HL-60/S4 treated with retinoic acid at 250 ng/mL for 4 days and 3 days (cell line): ENCODE results near the gene SPEF2.
"Not testable (repeated sequence)": the region's sequence is repeated elsewhere in the genome, so short reads cannot be mapped to it uniquely, and the experiment has no call there.

ENCODE experiments used
- in situ Hi-C: fragments of 300-500 bp; cut with MboI; formaldehyde crosslinking; loops from 2 replicates; pipeline ENCODE4 v1.7.0; 2022; ENCODE audit warnings: low sequenced_read_pairs

SPEF2 gene

DNA sequence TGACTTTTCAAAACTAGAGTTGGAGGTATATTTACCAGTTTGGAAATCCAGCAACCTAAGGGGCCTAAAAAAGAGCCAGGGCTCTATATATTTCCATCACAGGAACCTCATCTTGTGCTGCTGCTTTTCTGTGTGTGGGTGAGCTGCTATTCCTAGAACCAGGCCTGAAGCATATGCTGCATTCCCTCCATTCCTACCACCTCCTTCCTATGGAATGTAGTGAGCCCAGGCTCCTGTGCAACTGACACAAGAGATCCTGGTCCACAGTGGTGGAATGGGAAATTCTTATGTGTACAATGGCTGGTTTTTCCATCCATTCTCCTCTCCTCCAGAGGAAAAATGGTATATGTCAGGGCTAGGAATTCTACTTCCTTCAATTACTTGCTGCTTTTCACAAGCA, 39.1 kb downstream of the SPEF2 start:
- in situ Hi-C loops, result loop anchor here (10.0 kb wide), 1 partner anchor 268 kb away; no protein-coding TSS in a partner anchor

DNA sequence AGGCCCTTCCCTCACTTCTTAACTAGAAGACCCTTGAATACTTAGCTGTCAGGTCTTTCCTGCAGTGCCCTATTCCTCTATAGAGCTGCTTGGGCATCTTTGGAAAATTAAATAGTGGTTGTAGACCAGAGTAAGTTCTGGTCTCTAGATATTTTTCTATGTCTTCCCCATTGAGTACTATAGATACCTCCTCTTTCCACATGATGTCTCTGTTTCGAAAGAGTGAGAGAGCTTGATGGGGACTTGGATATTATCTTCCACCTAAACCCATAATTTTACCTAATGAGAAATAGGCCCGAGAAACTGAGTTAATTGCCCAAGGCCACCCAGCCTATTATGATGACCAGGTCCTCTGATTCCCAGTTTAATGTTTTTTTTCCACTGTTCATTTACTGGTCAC, 40.2 kb downstream of the SPEF2 start:
- in situ Hi-C loops, result loop anchor here (10.0 kb wide), 1 partner anchor 267 kb away; no protein-coding TSS in a partner anchor

DNA sequence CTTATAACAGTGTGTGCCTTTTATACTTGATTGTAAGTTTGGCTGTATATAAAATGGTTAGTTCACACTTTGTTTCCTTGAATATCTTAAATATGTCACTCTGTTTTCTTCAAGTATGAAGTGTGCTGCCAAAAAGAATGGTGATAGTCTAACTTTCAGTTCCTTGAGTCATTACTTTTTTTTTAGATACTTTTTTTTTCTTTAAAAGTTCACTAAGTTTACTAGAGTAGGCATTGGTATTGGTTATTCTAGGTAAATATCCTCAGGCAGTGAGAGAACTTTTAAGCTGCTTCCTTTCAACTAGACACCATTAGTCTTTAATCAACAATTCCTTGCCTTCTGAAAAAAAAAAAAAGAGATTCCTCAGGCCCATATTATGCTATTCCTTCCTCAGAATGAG, 41.9 kb downstream of the SPEF2 start:
- in situ Hi-C loops, result loop anchor here (10.0 kb wide), 1 partner anchor 265 kb away; no protein-coding TSS in a partner anchor

DNA sequence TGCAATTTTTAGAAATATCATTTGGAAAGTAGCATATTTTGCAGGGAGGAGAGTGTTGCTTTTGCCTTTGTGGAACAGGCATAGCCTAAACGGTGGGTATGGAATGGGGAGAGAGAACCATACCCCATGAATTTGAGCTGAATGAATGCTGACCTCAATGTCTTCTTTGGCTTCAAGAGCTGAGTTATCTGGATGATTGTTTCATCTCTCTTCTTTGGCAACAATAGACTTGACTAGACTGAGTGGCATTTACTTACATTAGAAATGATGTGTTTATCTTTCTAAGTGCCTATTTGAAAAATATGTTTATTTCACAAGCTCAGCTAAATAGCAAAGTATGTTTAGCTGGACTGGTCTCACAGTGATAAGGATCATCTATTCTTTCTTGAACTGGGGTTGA, 42.8 kb downstream of the SPEF2 start:
- in situ Hi-C loops, result no loop called here

DNA sequence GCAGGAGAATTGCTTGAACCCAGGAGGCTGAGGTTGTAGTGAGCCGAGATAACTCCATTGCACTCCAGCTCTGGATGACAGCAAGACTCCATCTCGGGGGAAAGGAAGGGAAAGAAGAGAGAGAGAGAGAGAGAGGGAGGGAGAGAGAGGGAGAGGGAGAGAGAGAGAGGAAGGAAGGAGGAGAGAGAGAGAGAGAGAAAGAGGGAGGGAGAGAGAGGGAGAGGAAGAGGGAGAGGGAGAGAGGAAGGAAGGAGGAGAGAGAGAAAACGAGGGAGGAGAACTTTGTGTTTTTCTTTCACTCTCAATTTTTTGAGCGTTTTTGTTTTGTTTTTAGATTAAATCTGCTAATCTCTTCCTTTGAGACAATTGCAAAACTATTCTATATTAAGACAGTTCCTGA, 46.9 kb downstream of the SPEF2 start:
- in situ Hi-C loops, result no loop called here

DNA sequence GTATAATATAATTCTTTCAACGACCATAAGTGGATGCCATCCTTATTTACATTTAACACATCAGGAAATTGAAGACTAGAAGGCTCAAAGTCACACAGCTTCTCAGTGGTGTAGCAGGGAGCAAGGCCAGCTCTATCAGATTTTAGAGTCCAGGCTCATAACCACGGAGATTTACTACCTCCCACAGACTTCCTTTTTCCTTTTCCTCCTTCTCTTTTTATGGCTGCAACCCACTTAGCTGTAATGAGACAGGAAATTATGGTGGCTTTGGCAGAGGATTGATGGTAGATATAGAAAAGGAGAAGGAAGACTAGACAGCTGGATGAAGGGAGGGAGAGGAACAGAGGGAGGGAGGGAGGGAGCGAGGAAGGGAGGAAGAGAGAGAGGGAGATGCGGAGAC, 47.4 kb downstream of the SPEF2 start:
- in situ Hi-C loops, result no loop called here

DNA sequence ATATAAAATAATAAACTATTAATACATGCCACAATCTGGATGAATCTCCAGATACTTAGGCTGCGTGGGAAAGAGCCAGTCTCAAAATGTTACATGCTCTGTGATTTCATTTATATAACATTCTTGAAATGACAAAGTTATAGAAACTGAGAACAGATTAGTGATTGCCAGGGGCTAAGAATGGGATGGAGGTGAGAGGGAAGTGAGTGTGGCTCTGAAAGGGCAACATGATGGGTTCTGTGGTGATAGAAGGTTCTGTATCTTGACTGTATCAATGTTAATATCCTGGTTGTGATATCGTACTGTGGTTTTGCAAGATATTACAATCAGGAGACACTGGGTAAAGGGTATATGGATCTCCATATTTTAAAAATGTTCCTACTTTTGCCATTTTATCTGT, 50.7 kb downstream of the SPEF2 start:
- in situ Hi-C loops, result no loop called here

DNA sequence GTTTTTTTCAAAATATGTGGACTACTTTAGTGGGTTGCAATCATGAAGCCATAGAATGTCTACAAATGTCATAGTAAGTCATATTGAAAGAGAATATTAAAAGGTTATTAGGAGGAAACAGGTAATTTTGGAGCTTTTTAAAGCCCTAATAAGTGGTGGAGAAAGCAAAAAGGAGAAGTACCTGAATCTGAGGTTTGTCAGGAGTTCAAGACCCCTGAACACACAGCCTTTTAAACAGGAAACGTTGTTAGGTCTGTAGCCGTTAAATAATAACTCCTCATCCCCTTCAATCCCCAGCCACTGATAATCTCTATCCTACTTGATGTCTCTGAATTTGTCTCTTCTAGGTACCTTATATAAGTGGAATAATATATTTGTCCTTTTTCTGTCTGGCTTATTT, 51.1 kb downstream of the SPEF2 start:
- in situ Hi-C loops, result no loop called here

DNA sequence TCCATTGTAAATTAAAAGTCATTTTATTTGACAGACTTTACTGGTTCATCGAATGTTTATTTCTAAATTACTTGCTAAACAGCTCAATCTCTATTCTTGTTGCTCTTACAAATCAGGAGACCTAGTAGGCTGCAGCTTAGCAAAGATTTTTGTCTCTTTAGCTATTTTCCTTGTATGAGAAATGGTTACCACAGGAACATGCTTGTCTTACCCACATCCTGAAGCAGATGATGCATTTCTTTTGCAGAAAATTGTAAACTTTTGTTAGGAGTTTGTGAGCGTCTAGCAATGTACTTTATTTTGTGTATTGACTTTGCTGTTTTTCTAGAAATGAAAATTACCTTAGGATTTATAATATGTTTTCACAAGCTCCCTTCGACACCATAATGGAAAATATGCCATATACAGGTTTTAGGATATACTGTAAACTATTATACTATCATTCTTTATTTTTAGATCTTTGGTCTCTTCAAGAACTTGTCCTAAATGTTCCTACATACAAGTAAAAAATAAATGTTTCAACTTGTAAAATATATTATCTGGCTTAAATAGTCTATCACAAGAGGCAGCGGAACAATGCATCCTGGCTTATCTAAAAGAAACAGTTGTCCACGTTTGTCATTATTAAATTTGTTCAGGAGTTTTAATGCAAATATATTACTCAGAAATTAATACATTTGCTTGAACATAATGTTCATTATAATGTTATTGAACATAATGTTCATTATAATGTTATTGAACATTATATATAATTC, 54.1 kb downstream of the SPEF2 start:
- in situ Hi-C loops, result no loop called here

DNA sequence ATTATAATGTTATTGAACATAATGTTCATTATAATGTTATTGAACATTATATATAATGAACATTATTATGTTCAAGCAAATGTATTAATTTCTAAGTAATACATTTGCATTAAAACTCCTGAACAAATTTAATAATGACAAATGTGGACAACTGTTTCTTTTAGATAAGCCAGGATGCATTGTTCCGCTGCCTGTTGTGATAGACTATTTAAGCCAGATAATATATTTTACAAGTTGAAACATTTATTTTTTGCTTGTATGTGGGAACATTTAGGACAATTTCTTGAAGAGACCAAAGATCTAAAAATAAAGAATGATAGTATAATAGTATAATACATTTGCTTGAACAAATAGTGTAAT, 54.6 kb downstream of the SPEF2 start:
- in situ Hi-C loops, result not testable (repeated sequence)

DNA sequence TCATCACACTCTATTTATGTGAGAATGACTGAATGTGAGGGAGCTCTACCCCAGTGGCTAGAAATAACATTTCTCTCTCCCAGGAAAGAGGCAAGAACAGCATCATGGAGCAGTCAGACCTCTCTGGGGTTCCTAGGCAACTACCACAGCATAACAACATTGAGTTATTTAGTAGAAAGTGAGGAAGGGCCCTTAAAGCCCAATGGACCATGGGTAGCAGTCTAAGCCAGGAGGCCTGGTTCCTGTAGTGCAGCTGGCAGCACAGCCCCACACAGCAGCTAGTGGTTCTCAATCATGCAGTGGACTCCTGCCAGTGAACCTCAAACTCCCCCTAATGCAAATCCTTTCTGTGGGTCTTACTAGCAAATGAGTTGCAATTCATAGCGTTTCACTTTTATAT, 55.3 kb downstream of the SPEF2 start:
- in situ Hi-C loops, result no loop called here

DNA sequence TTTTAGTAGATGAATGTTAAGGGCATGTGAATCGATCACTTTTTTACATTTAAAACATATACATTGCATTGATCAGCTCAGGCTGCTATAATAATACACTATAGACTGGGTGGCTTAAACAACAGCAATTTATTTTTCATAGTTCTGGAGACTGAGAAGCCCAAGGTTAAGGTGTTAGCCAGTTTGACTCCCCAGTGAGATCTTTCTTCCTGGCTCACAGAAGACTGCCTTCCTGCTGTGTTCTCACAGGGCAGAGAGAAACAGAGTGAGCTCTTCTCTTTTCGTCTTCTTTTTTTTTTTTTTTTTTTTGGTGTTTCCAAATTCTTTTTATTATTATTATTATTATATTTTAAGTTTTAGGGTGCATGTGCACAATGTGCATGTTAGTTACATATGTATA, 56.4 kb downstream of the SPEF2 start:
- in situ Hi-C loops, result no loop called here

DNA sequence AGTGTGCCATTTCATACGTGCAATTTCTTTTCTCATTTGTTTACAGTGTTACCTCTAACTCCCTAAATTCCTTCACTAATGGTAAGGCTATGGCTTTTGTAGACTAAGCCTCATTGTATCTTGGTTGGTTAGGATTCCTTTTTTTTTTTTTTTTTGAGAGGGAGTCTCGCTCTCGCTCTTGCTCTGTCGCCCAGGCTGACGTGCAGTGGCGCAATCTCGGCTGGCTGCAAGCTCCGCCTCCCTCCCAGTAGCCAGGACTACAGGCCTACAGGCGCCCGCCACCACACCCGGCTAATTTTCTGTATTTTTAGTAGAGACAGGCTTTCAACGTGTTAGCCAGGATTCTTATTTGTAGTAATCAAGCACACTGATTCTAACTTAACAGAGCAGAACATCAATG, 57.7 kb downstream of the SPEF2 start:
- in situ Hi-C loops, result no loop called here

DNA sequence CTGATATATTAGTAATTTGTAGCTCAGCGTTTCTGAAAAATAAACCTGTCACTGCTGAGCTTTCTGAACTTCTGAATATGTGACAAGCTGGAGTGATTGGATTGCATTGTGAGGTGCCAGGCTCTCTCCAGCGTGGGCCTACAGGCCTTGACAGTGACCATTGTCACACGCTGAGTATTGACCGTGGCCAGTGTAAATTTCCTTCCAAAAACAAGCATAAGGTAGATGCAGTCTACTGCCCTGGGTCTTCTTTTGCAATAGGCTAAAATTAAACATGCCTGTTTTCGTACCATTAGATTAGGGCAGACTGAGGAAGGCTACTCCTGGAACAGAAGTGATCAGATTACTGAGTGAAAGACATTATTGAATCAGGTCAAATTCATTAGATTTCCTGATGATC, 60.2 kb downstream of the SPEF2 start:
- in situ Hi-C loops, result no loop called here

DNA sequence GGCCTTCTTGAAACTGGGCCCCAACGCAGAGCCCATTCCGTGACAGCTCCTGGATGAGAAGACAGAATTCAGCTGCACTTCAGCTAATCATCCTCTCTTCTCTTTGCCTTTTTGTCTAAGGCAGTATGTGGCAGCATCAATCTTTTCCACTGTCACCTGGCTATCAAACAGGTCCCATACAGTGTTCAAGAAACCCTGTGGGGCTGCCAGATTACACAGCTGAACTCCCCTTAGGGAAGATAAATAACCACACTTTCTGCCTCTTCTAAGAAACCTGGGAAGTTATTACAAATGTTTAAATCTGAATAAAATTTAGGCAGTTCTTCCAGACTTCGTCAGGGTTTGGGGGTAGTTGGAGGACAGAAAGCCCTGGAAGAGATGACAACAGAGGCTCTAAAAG, 61.0 kb downstream of the SPEF2 start:
- in situ Hi-C loops, result no loop called here

DNA sequence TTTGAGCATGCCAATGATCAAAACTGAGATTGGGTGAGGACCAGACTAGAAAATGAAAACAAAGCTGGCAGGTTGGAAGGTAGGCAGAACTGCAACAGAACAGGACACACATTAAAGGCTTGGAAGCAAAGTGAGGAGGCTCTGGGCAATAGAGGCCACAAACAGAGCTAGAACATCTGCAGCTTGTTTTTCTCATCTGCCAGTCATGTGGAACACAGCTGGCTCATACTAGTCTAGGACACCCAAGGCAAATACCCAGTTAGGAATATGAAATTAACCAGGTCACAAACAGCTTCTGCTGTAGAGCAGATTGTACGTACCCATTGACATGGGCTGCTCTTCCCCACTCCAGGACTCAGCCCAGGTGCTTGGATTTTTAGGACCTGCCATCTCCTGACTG, 61.7 kb downstream of the SPEF2 start:
- in situ Hi-C loops, result no loop called here

DNA sequence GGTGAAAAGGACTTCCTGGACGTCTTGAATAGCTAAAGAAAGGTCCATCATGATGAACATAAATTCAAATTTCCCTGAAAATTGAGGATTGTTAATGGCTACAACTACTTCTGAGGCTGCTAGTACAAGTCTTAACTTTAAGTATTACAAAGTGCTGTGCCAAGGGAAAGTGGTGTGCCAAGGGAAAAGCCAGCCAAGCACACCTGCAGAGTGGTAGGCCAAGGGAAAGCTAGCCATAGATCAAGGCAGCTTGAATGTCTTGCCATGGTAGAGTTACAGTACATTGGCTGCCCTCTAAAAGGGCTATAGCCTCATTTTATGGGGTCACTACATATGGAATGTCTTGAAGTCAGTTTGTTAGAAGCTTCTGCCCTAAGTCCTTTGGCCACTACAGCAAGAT, 64.2 kb downstream of the SPEF2 start:
- in situ Hi-C loops, result no loop called here

DNA sequence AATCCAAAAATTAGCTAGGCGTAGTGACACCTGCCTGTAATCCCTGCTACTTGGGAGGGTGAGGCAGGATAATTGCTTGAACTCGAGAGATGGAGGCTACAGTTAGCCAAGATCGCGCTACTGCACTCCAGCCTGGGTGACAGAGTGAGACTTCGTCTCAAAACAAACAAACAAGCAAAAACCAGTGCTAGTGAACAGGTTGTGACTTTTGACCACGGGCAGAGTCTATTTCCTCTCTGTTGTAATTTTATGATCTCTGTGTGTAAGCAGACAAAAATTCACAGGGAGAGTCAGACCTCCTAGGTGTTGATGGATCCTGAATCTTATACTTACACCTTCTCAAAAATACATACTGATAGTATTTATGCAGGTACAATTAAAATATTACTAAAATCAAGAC, 65.8 kb downstream of the SPEF2 start:
- in situ Hi-C loops, result no loop called here

DNA sequence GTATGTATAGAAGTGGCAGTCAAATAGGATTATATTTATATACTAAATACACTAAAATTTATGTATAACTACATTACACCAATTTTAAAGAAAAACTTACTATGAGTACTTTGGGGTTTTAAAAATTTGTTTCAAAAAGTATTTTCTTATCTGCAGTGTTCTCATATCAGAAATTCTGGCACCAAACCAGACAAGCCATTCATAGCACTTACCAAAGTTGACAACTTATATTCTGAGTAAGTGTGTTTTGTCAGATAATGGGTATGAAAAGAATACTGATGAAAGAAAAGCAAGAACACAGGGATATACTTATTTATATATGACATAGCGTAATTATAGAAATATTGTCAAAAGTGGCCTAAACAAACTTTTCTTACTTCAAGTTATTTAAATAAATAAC, 67.5 kb downstream of the SPEF2 start:
- in situ Hi-C loops, result no loop called here

DNA sequence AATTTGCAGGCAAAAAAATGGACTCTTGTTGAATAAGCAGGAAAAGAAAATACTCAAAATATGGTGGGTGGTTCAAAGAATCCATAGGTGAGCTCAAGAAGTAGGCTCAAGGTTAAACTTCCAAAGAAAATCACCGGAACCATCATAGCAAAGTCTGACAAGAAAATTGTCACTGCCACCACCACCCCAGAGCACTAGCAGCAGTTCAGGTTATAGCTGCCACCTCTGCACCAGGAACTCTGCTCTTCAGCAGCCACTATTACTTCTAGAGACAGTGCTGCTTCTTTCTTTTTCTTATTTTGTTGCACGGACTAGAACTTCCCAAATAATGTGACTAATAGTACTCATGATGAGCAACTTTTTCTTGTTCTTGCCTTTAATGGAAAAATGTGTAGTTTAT, 70.3 kb downstream of the SPEF2 start:
- in situ Hi-C loops, result no loop called here

DNA sequence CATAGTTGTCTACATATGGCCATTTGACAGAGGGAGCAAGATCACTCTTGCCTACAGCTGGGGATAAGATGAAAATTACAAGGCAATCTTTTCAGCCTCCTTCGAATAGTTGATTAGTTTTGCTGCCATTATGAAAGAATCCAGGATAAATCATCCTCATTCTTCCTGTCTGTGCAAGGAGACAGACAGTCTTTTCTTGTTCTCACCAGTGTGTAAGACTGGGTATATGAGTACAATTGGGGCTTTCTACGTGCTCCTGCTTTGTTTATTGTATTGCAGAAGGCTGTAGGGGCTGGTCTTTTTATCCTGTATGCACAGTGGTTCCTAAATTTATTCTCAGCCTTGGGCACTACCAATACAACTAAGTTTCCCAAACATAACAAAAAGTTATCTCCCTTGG, 76.8 kb downstream of the SPEF2 start:
- in situ Hi-C loops, result no loop called here

DNA sequence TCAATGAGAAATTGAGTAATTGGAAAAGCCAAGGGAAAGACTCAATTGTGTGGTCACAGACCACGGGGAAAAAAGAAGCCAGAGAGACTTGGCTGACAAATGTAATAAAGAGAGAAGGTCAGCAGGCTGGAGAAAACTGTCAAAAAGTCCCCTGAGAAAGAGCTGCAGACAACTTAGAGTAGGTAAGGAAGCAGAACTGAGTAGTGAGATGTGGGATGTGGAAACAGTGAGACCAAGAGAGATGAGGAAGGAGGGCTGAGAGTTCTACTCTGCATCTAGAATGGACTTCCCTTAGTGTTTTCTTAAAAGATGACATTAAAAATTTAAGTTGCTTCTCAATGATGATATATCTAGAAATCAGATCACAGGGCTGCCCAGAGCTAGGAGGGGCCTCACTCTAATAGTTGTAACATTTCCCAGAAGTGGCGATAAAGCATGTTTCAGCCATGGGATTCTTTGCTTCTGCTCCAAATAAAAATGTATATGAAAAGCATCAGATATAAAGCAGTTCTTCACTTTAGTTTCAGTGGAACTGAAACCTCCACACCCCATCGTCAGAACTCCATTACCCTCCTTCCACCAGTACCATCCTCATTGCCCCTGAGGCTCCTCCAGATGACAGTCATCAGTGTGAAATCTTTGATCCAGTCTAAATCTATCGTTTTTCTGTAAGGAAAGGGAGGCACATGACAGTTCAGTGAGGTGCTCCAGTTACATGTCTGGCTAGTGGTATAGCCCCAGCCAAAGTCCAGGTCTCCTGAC, 80.6 kb downstream of the SPEF2 start:
- in situ Hi-C loops, result no loop called here

DNA sequence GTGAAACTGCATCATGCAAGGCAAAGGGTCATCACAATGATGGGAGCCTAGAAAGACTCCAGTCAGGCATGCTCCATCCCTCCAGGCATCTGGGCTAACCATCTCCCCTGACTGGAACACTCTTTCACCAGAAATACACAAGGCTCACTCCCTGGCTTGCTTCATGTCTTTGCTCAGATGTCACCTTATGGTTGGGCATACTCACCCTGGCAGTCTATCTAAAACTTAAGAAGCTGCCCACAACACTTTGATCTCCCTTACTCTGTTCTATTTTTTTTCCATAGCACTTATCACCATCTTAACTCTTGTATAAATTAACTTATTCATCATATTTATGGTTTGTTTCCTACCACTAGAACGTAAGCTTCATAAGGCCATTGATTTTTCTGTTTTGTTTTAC, 90.0 kb downstream of the SPEF2 start:
- in situ Hi-C loops, result no loop called here
